ENCODE data around the gene GPR85. TPM values are rescaled to one million over a fixed set of nuclear protein-coding genes. Genes with fewer than 3 reads are reported as not detected.
"Not testable (repeated sequence)": the region's sequence is repeated elsewhere in the genome, so short reads cannot be mapped to it uniquely, and the experiment has no call there.

Gene GPR85, protein sequence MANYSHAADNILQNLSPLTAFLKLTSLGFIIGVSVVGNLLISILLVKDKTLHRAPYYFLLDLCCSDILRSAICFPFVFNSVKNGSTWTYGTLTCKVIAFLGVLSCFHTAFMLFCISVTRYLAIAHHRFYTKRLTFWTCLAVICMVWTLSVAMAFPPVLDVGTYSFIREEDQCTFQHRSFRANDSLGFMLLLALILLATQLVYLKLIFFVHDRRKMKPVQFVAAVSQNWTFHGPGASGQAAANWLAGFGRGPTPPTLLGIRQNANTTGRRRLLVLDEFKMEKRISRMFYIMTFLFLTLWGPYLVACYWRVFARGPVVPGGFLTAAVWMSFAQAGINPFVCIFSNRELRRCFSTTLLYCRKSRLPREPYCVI
- total RNA-seq: 0.69 TPM
- long read RNA-seq: 0 reads

DNA sequence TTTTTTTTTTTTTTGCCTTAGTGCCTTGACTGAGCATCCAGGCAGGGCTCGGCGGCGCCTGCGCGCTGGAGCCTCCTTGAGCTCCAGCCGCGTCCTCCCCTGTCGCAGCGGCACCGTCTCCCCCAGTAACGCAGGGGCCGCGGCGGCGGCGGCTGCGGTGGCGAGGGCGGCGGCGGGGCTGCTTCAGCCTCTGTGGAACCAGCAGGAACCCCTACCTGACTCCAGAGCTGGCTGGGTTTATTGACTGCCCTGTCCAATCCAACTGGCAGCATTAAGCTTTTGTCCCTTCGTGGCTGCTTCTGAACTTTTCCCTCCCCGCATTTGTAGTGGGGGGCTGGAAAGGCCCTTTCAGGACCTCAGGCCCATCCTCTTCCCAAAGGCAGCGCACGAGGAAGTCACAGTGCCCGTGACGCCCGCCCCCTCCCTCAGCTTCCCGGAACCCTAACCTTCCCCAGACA, at the start of gene GPR85:
GPR85 (minus strand) TSS at position 397 of the 458 bp plus-strand sequence. CDS start 2,106 bp downstream, outside the sequence.
- intact Hi-C loops (cut with micrococcal nuclease): no loop called here
- ATAC-seq (peak; percentile 97), DNase-seq (peak; percentile 78)

DNA sequence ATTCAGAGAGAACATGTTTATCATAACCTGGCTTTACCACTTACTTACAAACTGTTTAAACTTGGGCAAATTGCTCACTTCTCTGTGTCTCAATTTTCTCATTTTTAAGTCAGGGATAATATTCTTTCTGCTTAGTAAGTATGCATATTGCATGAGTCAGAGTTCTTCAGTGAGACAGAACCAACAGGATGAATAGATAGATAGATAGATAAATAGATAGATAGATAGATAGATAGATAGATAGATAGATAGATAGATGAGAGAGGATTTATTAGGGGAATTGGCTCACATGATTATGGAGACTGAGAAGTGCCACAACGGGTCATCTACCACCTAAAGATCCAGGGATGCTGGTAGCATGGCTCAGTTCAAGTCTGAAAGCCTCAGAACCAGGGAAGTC, 47.4 kb upstream of the GPR85 start:
- no peak for DNase-seq
- ATAC-seq: no peak
- intact Hi-C loops (cut with micrococcal nuclease): no loop called here

DNA sequence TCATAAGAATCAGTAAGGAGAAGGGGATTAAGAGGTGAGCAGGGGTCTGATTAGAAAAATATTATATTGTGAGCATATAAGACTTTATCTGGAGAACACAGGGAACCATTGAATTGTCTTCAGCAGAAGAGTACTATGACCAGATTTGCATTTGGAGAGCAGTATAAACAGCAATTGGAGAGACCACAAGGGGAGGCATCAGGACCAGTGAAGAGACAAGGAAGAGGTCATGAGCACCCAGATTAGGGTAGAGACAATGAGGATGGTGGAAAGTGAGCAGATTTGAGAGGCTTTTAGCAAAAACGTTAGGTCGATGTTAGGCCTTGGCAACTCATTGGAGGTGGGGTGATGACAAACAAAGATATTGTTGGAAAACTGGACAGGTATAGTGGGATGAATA, 44.7 kb upstream of the GPR85 start:
- intact Hi-C loops (cut with micrococcal nuclease): no loop called here
- ATAC-seq (no peak), DNase-seq (no peak)

DNA sequence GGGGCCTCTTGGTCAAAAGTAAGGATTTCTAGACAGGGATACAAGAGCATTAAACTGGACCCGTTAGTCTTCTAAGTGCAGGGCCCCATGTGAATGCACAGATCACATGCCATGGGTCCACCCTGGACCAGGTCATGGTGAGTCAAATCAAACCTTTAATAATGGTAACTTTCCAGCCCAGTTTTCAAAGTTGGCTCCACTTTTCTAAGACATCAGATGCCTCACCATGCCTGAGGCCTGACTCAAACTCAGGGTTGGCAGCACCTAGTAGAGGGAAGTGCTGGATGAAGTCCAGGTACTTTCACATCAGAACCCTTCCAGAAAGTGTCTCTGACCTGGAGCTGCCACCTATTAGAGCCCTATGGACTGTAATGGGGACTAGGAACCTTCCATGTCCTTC, 41.4 kb upstream of the GPR85 start:
- ATAC-seq: no peak
- no peak for DNase-seq
- intact Hi-C loops (cut with micrococcal nuclease): no loop called here

DNA sequence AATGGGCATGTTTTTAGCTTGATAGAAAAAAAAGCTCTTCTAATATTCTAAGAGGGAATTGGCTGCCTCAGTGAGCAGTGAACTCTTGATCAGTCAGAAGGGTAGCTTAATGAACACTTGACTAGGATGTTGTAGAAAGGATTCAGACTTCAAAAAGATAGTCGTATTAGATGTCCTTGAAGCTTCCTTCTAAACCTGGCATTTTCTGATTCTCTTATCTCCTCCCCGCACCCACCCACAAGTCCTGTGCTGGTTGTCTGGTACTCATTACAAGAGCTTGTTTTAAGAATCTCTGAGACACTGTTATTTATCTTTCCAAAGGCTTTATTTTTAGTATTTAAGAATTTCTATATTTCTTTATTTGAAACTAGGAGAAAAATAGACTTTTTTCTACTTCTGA, 39.1 kb upstream of the GPR85 start:
- ATAC-seq: no peak
- intact Hi-C loops (cut with micrococcal nuclease): no loop called here

DNA sequence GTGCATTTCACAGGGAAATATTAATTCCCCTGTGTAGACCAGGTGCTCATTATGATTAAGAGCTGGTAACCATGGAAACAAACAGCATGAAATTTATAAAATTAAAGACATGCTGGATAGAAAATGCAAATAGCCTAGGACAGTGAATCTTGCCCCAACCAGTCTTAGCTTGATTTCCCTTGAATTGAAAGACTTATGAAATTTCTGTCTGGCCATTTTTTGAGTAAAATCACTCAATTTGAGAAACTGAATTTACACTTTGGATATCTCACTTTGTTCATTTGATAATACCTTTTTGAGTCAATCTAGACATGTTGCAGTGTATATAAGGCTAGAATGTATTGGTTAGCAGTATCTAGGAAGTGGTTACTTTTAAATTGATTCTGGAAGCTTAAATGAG, 36.1 kb upstream of the GPR85 start:
- intact Hi-C loops (cut with micrococcal nuclease): no loop called here
- no peak for DNase-seq
- ATAC-seq: no peak

More for the DNA sequence above, 39.1 kb upstream of the GPR85 start:
- DNase-seq: no peak

DNA sequence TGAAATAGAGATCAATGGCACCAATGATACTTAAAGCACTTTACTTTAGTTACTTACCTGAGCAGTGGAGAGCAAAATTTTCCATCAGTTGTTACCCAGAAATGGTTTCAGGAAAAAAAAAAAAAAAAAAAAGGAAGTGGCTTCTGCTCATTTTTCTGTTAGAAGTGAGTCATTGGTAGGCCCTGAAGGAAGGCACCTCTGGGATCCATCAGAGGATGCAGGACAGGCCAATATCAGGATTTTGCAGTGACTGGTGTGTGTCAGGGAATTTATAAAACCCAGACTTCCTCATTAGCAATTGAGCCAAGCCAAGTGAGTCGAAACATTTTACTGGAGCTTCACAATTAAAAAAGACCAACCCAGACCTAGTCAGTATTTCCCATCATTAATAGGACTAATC, 34.0 kb upstream of the GPR85 start:
- DNase-seq (no peak), ATAC-seq (no peak)
- intact Hi-C loops (cut with micrococcal nuclease): no loop called here

DNA sequence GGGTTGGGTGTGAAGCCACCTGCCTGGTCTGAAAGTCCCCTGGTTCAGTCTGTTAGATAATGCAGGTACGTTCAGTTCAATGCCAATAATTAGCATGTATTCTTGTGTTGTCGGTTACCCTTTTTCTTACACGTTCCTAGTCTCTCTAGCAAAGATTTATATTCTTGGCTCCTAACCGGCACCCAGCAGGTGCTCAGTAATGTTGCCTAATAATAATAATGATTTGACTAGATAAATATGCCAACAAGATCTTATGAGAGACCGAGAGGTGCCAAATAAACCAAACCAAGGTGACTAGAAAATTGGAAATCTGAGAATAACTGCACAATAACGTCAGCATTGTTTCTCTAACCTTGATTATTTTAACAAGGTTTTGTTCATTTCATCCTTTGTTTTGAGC, 32.8 kb upstream of the GPR85 start:
- intact Hi-C loops (cut with micrococcal nuclease): no loop called here
- DNase-seq (no peak), ATAC-seq (no peak)

DNA sequence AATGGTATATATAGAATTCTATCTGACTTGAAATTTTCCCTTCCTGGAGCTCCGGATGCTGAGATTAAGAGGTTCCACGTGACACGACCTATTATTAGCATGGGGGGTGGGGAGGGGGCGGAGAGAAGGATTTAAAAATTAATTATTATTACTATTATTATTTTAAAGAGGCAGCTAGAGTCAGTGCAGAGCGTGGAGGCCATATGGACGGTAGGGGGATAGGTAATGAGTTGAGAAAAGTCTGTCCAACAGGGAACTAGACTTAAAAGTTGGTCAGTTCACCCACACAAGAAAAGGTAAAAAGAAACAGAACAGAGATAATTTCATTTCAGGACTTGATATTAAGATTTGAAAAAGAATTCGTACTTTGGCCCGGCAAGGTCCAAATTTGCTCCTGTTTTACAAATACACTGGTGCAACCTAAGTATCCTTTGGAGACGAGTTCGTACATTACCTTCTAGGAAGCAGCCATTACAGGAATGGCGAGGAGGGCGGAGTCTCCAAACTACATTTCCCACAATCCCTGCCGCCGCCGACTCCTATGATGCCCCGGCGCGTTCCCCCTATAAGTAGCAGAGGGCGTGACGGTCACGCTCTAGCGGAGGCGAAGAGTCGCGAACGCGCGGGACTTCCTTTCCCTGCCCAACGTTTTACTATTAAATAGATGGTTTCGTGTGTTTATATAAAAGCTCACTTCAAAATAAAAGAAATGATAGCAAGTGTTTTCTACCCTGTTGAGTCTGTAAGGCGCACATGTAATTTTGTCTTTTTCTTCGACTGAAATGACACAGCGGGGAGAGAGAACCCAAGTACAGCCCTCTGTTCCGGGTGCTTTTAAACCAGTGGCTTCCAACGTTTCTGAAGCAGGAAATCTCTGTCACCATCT, 31.7 kb upstream of the GPR85 start, which contains the start of gene SMIM30:
SMIM30 (minus strand) TSS at position 481 of the 886 bp plus-strand sequence. CDS start 976 bp downstream, outside the sequence.
- DNase-seq (peak; percentile 94), ATAC-seq (peak; percentile 100)
- intact Hi-C loops (cut with micrococcal nuclease): no loop called here

DNA sequence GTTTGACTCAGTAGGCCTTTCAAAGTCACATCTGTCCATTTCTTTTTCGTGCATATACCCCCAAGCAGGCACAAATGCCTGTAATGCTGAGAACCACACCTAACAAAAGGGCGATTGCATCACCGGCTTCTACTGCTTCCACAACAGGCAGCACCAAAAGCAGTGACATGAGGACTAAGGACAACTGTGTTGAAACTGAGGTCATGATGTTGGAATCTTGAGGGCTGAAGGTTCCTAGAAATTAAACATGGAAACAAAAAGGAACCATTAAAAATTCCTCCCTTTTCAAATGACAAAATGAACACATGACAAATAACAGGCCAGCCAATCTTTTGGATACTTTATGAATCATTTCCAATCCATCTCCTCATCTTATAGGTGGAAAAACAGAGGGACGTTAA, 30.7 kb upstream of the GPR85 start:
- intact Hi-C loops (cut with micrococcal nuclease); DNase-seq: not testable (repeated sequence)
- peak; percentile 55 for ATAC-seq

DNA sequence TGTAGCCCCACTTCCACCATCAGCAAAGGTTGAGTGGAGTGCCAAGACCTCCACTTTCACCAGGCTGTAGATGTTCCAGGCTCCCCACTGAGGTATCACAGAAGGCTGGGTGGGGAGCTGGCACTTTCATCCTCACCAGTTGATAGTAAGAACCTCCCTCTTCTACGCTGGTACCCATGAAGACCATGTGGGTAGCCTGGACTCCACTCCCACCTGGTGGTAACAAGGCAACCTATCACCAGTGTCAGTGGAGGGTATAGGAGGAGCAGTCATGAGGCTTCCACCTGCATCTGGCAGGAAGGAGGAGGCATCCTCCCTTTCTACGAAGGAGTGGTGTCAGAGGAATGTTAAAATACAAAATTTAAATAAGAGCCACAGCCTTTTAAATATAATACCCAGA, 27.3 kb upstream of the GPR85 start:
- DNase-seq (no peak), ATAC-seq (no peak)
- intact Hi-C loops (cut with micrococcal nuclease): no loop called here

DNA sequence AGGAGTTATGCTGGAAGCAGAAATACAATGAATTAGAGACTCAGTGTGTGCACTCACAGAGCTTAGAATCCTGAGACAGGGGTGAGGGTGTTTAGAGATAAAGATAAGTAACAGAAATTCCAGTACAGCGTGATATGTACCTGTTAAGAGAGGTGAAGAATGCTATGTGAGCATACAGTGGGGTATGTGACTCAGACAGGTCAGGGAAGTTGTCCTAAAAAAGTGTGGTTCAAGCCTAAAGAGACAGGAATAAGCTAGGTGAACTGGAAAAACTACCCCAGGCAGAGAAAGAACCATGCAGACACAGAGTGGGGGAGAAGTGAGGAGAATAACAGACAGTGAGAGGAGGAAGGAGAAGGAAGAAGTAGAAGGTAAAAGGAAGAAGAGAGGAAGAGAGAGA, 23.1 kb upstream of the GPR85 start:
- ATAC-seq (no peak), DNase-seq (no peak)
- intact Hi-C loops (cut with micrococcal nuclease): no loop called here

DNA sequence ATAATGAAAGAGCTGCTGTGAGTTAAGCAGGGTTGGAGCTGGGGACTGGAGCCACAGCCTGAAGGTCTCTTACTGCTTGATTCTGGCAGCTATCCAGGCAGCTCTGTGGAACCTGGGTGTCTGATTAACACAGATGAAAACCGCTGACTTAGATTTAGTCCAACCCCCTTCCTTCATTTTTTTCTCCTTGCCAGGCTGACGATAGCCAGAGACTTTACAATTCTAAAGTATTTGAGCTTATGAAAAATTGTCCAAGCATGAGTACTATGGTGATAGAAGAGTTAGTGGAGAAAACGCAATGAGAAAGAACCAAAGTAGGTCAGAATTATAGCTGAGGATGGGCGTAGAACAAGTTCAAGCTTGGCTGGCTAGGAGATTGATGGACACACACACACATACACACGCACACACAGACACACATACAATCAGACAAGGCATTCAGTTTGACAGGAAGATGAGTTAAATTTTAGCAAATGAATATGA, 13.5 kb upstream of the GPR85 start:
- intact Hi-C loops (cut with micrococcal nuclease): no loop called here
- DNase-seq: peak; percentile 47
- ATAC-seq: peak; percentile 94

DNA sequence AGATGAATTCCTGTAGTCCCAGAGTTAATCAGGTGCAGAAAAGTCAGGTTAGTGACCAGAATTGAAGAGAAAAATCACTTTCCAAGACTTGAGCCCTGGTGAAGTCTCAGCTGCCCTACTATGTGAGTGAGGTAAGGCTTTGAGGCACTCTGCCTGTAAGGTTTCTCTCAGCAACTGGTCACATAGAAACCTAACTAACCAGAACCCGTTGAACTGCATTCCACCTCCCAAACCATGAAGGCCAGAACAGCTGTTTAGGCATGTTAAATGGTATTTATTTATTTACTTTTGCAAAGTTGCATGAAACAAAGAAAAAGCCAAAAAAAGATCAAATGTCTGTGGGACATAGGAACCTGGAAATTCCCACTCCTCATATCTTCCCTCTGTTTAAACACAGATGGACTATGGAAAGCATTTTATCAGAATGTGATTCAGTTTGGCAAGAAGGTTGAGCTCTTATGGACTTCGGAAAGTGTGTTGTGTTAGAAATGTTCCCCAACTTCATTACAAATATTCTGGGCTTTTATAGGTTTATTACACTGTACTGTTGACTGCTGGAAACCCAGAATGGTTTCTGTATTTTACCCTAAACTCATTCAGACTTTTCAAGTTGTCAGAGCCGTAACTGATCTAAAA, 12.8 kb upstream of the GPR85 start:
- ATAC-seq: peak; percentile 45
- DNase-seq: no peak
- intact Hi-C loops (cut with micrococcal nuclease): no loop called here

DNA sequence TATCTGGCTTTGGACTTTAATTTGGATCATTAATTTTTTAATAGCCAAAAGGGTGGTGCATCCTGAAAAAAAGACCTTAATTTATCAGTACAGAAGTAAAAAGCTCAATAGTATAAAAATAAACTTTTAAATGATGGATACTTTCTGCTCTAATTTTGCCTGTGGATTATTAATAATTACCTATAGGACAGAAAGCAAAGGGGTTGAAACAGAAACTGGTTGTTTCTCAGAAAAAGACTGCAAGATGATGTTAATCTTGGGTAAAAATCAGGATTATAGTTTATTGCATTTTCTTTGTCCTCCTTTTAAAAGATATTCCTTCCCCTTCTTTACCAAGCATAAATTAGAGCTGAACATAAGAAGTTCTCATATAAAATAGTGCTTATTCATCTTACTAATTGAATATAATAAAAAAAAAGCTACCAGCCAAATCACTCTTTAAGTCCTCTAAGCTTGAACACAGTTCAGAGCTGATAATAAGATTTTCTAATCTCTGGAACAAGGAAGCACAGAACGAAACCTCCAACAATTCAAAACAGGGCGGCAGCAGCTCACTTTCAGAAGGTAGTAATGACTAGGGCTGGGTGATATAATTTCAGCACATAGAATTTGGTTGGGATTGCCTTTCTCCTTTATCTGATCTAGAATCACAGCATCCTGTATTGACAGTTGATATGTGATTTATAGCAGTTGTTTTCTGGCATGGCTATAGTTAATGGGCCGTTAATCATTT, 8.1 kb upstream of the GPR85 start:
- DNase-seq (no peak), ATAC-seq (no peak)
- intact Hi-C loops (cut with micrococcal nuclease): no loop called here

DNA sequence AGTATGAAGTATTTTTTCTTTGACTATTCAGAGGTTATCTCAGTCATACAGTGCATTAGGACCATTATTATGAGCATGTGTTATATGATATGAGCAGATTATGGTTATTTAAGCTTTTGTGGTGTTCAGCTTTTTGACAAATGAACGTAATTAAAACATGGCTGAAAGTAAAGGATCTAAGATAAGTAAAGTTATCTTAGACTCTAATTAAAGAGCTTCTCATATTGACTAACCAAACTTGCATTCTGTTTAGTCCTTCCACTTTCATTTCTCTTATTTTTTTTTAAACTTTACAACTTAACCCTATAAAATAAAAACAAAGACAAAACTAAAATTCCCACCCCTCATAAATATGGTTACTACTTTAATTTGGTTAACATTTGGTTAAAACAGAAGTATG, 6.9 kb upstream of the GPR85 start:
- DNase-seq (no peak), ATAC-seq (no peak)
- intact Hi-C loops (cut with micrococcal nuclease): no loop called here

DNA sequence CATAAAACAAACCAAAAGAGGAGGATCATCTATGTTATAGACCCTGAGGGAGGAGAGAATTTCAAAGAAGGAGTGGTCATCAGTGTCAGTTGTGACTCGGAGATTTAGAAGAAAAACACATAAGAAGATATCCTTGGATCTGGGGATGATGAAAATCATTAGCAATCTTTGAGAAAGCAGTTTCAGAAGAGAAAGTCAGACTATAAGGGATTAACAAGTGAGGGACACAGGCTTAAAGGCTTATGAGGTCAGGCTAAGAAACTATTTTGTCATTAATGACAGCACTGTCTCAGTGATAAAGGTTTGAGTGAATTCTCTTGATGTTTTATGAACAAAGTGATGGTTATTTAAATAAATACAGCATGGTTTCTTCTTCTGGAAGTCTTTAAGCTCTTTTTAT, 6.1 kb upstream of the GPR85 start:
- intact Hi-C loops (cut with micrococcal nuclease): no loop called here
- DNase-seq (no peak), ATAC-seq (no peak)

DNA sequence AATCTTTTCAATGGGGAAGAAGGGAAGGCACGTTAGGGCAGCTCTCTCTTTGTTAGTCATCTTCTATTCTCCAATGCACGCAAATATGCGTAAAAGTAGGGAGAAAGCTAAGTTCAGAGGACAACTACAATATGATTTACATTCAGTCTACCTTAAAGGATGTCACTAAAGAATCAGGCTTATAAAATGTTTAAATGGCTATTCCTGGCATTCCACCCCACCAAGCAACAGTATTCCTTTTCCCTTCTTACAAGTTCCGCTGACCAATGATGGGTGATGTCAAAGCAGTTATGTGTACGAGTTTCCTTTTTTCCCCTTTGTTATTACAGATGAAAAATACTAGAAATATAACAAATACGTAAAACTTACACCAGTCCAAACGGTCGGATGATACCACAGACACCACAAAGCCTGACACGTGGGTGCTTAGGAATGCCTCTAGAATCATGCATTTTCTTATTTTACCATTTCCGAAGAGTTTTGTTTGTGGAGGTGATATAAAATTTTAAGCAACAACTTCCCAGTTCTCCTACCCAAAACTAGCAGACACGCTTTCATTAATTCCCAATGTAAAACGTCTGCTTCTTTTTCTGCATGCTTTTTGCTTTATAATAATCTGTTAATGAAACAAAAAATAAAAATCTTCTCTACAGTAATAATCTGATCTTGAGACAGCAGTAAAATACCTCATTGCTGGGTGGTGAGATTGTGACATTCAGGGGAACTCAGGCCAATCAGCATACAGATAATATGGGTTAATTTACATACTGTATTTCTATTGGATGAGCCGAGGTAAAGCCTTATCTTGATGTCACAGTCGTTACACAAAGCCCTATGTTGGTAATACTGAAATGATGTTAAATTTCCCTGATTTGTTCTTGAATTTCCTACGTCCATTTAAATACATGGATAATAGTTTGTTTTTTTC, 708 bp upstream of the GPR85 start:
- peak; percentile 67 for ATAC-seq
- intact Hi-C loops (cut with micrococcal nuclease): no loop called here
- DNase-seq: no peak
